Hepatocyte (in vitro differentiated cells): ENCODE data around the gene SLC4A8.

Experiments used
- CTCF ChIP-seq: fragments of 200-600 bp; sonication (generic); IDR thresholded peaks from 2 replicates; pipeline ENCODE4 v1.5.1; 2016; ENCODE audit warnings: antibody characterized with exemption, mild to moderate bottlenecking; ENCODE audit not compliant: poor library complexity
- EZH2phosphoT487 ChIP-seq: fragments of 200-600 bp; sonication (generic); IDR thresholded peaks from one replicate; pipeline ENCODE4 v1.6.1; 2018; ENCODE audit warnings: antibody characterized with exemption, mild to moderate bottlenecking, low read depth, moderate library complexity; ENCODE audit not compliant: unreplicated experiment, severe bottlenecking

GRCh38 chr12:51521554-51522276, 97.1 kb downstream of the SLC4A8 start:
- no peak for TF ChIP-seq CTCF
- no peak for TF ChIP-seq EZH2phosphoT487
